Nephron (organoid): ENCODE results near the gene LST1.

Experiments
- H3K27ac Mint-ChIP-seq, 3 experiments: 2 replicates each; pipeline ENCODE4 v1.8.0; 2020; ENCODE audit warnings: mixed read lengths in 3 of 3, mild to moderate bottlenecking in 2 of 3, moderate library complexity in 1 of 3
- H3K27me3 Mint-ChIP-seq: 2 replicates; pipeline ENCODE4 v1.8.0; 2021; ENCODE audit warnings: low read depth, mild to moderate bottlenecking, moderate library complexity, mixed read lengths
- H3K36me3 Mint-ChIP-seq: 2 replicates; pipeline ENCODE4 v1.8.0; 2020; ENCODE audit warnings: low read depth, mixed read lengths
- H3K4me1 Mint-ChIP-seq: 2 replicates; pipeline ENCODE4 v1.8.0; 2020; ENCODE audit warnings: mixed read lengths
- H3K4me3 Mint-ChIP-seq, 3 experiments: 2 replicates each; pipeline ENCODE4 v1.8.0; 2020; ENCODE audit warnings: mild to moderate bottlenecking in 3 of 3, mixed read lengths in 3 of 3, moderate library complexity in 2 of 3
- H3K9me3 Mint-ChIP-seq: 2 replicates; pipeline ENCODE4 v1.8.0; 2020; ENCODE audit warnings: mixed read lengths
- CTCF ChIP-seq, 3 experiments: fragments of 200-600 bp; sonication (generic); IDR thresholded peaks; one replicate each; pipeline ENCODE4 v1.5.0; 2021; ENCODE audit warnings: antibody characterized with exemption in 3 of 3; ENCODE audit not compliant: unreplicated experiment in 3 of 3

LST1 gene

GRCh38 chr6:31578184-31579118 is 7.6 kb upstream of the LST1 start:
- Mint-ChIP-seq H3K9me3 (no peaks in the 10 kb centered on the region), H3K4me3 (peak overlapping the region; percentile 10 to 37 (median 37)), H3K4me1 (peaks cover 16% of the 10 kb centered on the region), H3K27me3 (peaks cover 9% of the 10 kb centered on the region), H3K36me3 (no peaks in the 10 kb centered on the region), H3K27ac (peak overlapping the region in 1 of 3 experiments; percentile 50)
- no peak for TF ChIP-seq CTCF (IDR thresholded peaks at IDR 0.05; ENCODE audit: unreplicated experiment in 3 of 3)

- H3K4me3 Mint-ChIP-seq = peak overlapping the region; percentile 37 to 68 (median 55)
- no peaks in the 10 kb centered on the region for H3K9me3 Mint-ChIP-seq
- H3K4me1 Mint-ChIP-seq = peaks cover 16% of the 10 kb centered on the region
- H3K27ac Mint-ChIP-seq = no peak overlapping the region
- peaks cover 9% of the 10 kb centered on the region for H3K27me3 Mint-ChIP-seq
- no peak for TF ChIP-seq CTCF (IDR thresholded peaks at IDR 0.05; ENCODE audit: unreplicated experiment in 3 of 3)
- H3K36me3 Mint-ChIP-seq = no peaks in the 10 kb centered on the region
Measured at GRCh38 chr6:31579119-31579505, 7.0 kb upstream of the LST1 start.

- Mint-ChIP-seq H3K27me3 (peaks cover 6% of the 10 kb centered on the region), H3K9me3 (no peaks in the 10 kb centered on the region), H3K36me3 (no peaks in the 10 kb centered on the region), H3K27ac (no peak overlapping the region), H3K4me1 (peaks cover 16% of the 10 kb centered on the region), H3K4me3 (peak overlapping the region; percentile 94 to 96 (median 95))
- no peak for TF ChIP-seq CTCF (IDR thresholded peaks at IDR 0.05; ENCODE audit: unreplicated experiment in 3 of 3)
Measured at GRCh38 chr6:31579546-31580437, 6.3 kb upstream of the LST1 start.

GRCh38 chr6:31580438-31580740 is 5.7 kb upstream of the LST1 start:
- H3K27ac Mint-ChIP-seq = peak overlapping the region in 2 of 3 experiments; percentile 6 to 81
- no peaks in the 10 kb centered on the region for H3K36me3 Mint-ChIP-seq
- peaks cover 6% of the 10 kb centered on the region for H3K27me3 Mint-ChIP-seq
- H3K4me3 Mint-ChIP-seq = peak overlapping the region; percentile 94 to 96 (median 95)
- peaks cover 16% of the 10 kb centered on the region for H3K4me1 Mint-ChIP-seq
- no peak for TF ChIP-seq CTCF (IDR thresholded peaks at IDR 0.05; ENCODE audit: unreplicated experiment in 3 of 3)
- no peaks in the 10 kb centered on the region for H3K9me3 Mint-ChIP-seq

- Mint-ChIP-seq H3K36me3 (no peaks in the 10 kb centered on the region), H3K27ac (peak overlapping the region; percentile 81 to 89 (median 89)), H3K9me3 (no peaks in the 10 kb centered on the region), H3K4me3 (peak overlapping the region; percentile 94 to 96 (median 95)), H3K27me3 (peaks cover 6% of the 10 kb centered on the region), H3K4me1 (peaks cover 20% of the 10 kb centered on the region)
- peak; percentile 96 to 98 (median 98) for TF ChIP-seq CTCF (IDR thresholded peaks at IDR 0.05; ENCODE audit: unreplicated experiment in 3 of 3)
Measured at GRCh38 chr6:31580807-31581433, 5.2 kb upstream of the LST1 start.
